Measurements from ENCODE around the gene OTUD3.
"Not testable (repeated sequence)": the region's sequence is repeated elsewhere in the genome, so short reads cannot be mapped to it uniquely, and the experiment has no call there.

OTUD3 gene

GRCh38 chr1:19858893-19859292 is 23.3 kb upstream of the OTUD3 start:
- H3K27me3 ChIP-seq (ENCODE audit: control insufficient read depth, insufficient read depth, low read length): no peaks in the 10 kb centered on the region
- H3K36me3 ChIP-seq (ENCODE audit: control insufficient read depth, insufficient read depth, low read length): no peaks in the 10 kb centered on the region
- no peak overlapping the region for H3K9ac ChIP-seq (ENCODE audit: low read length)
- no peak overlapping the region for H3K4me3 ChIP-seq (ENCODE audit: low read length)
- no peaks in the 10 kb centered on the region for H3K4me1 ChIP-seq (ENCODE audit: control insufficient read depth, insufficient read depth, low read length)
- H3K27ac ChIP-seq (ENCODE audit: low read depth, low read length): no peak overlapping the region

DNA sequence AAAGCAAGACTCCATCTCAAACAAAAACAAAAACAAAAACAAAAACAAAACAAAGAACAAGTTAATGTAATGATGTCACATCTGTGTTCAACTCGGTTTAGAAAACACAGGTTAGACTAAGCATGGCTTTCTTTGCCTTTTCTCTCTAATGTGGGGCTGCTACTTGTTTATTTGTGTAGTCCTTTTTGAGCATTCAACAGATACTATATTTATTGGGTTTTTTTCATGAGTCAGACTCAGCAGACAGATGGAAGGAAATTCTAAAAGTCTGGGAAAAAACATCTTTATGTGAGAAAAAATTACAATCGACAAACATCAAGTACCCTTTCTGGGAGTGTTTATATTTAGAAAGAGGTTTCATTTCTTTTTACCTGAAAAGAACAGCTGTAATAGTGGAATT is 22.3 kb upstream of the OTUD3 start:
- Histone ChIP-seq H3K9ac (ENCODE audit: low read length) (no peak overlapping the region), H3K4me3 (ENCODE audit: low read length) (no peak overlapping the region), H3K27me3 (ENCODE audit: control insufficient read depth, insufficient read depth, low read length) (no peaks in the 10 kb centered on the region), H3K27ac (ENCODE audit: low read depth, low read length) (no peak overlapping the region), H3K4me1 (ENCODE audit: control insufficient read depth, insufficient read depth, low read length) (no peaks in the 10 kb centered on the region), H3K36me3 (ENCODE audit: control insufficient read depth, insufficient read depth, low read length) (no peaks in the 10 kb centered on the region)

DNA sequence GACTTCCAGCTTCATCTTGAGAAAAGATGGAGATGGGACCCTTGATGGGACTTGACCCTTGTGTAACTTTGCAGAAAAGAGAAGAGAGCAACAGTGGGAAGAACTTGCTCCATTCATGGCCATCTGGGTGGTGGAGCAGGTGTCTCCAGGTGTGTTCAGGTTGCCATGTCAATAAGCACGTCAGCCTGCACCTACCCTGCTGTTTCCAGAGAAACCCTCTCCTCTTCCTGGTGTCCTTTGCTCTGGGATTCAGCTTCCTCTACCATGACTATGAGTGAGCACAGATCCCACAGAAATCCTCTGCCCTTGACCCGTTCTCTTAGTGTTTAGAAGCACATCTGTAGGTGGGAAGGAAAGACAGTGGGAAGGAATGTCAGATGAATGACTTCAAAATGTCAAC is 21.8 kb upstream of the OTUD3 start:
- no peak overlapping the region for H3K27ac ChIP-seq (ENCODE audit: low read depth, low read length)
- H3K27me3 ChIP-seq (ENCODE audit: control insufficient read depth, insufficient read depth, low read length): no peaks in the 10 kb centered on the region
- no peaks in the 10 kb centered on the region for H3K4me1 ChIP-seq (ENCODE audit: control insufficient read depth, insufficient read depth, low read length)
- no peaks in the 10 kb centered on the region for H3K36me3 ChIP-seq (ENCODE audit: control insufficient read depth, insufficient read depth, low read length)
- H3K4me3 ChIP-seq (ENCODE audit: low read length): no peak overlapping the region
- no peak overlapping the region for H3K9ac ChIP-seq (ENCODE audit: low read length)

GRCh38 chr1:19861034-19861433 is 21.2 kb upstream of the OTUD3 start:
- H3K27me3 ChIP-seq (ENCODE audit: control insufficient read depth, insufficient read depth, low read length): no peaks in the 10 kb centered on the region
- H3K4me3 ChIP-seq (ENCODE audit: low read length): no peak overlapping the region
- peak overlapping the region; percentile 3 for H3K27ac ChIP-seq (ENCODE audit: low read depth, low read length)
- H3K9ac ChIP-seq (ENCODE audit: low read length): no peak overlapping the region
- no peaks in the 10 kb centered on the region for H3K4me1 ChIP-seq (ENCODE audit: control insufficient read depth, insufficient read depth, low read length)
- H3K36me3 ChIP-seq (ENCODE audit: control insufficient read depth, insufficient read depth, low read length): no peaks in the 10 kb centered on the region

GRCh38 chr1:19861842-19862530 is 20.2 kb upstream of the OTUD3 start:
- no peaks in the 10 kb centered on the region for H3K27me3 ChIP-seq (ENCODE audit: control insufficient read depth, insufficient read depth, low read length)
- no peak overlapping the region for H3K27ac ChIP-seq (ENCODE audit: low read depth, low read length)
- no peaks in the 10 kb centered on the region for H3K4me1 ChIP-seq (ENCODE audit: control insufficient read depth, insufficient read depth, low read length)
- H3K36me3 ChIP-seq (ENCODE audit: control insufficient read depth, insufficient read depth, low read length): no peaks in the 10 kb centered on the region
- H3K9ac ChIP-seq (ENCODE audit: low read length): no peak overlapping the region
- no peak overlapping the region for H3K4me3 ChIP-seq (ENCODE audit: low read length)

DNA sequence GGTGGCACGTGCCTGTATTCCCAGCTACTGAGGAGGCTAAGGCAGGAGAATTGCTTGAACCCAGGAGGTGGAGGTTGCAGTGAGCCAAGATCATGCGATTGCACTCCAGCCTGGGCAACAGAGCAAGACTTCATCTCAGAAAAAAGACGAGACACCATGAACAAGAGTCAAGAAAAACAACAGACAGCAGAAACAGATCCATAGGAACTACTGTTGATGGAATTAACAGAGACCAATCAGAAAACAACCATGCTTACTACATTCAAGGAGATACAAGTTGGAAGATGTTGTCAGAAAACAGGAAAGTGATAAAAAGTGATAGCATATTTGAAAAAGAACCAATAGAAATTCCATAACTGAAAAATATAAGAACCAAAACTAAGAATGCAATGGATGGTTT is 19.3 kb upstream of the OTUD3 start:
- Histone ChIP-seq H3K27me3 (ENCODE audit: control insufficient read depth, insufficient read depth, low read length) (no peaks in the 10 kb centered on the region), H3K36me3 (ENCODE audit: control insufficient read depth, insufficient read depth, low read length) (no peaks in the 10 kb centered on the region), H3K4me3 (ENCODE audit: low read length) (no peak overlapping the region), H3K9ac (ENCODE audit: low read length) (no peak overlapping the region), H3K27ac (ENCODE audit: low read depth, low read length) (no peak overlapping the region), H3K4me1 (ENCODE audit: control insufficient read depth, insufficient read depth, low read length) (no peaks in the 10 kb centered on the region)

- no peak overlapping the region for H3K27ac ChIP-seq (ENCODE audit: low read depth, low read length)
- H3K36me3 ChIP-seq (ENCODE audit: control insufficient read depth, insufficient read depth, low read length): no peaks in the 10 kb centered on the region
- no peaks in the 10 kb centered on the region for H3K4me1 ChIP-seq (ENCODE audit: control insufficient read depth, insufficient read depth, low read length)
- H3K4me3 ChIP-seq (ENCODE audit: low read length): no peak overlapping the region
- H3K9ac ChIP-seq (ENCODE audit: low read length): no peak overlapping the region
- H3K27me3 ChIP-seq (ENCODE audit: control insufficient read depth, insufficient read depth, low read length): no peaks in the 10 kb centered on the region
Measured at GRCh38 chr1:19864570-19865160, 17.5 kb upstream of the OTUD3 start.

DNA sequence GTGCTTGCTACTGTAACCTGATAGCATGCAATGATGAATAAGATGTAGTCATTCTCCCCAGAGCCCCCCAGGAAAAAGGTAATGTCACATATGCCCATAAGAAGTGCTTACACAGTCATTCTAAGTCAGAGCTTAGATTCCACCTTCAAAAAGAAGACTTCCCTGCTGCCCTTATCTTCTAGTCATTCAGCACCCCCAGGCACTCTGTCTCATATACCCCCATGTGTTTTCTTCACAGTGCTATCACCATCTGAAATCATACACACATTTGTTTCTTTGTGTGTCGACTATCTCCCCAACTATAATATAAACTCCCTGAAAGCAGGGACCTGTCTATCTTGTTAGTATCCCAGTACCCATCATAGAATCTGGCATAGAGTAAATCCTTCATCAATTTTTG is 16.2 kb upstream of the OTUD3 start:
- Histone ChIP-seq H3K27me3 (ENCODE audit: control insufficient read depth, insufficient read depth, low read length) (no peaks in the 10 kb centered on the region), H3K36me3 (ENCODE audit: control insufficient read depth, insufficient read depth, low read length) (no peaks in the 10 kb centered on the region), H3K4me1 (ENCODE audit: control insufficient read depth, insufficient read depth, low read length) (no peaks in the 10 kb centered on the region), H3K4me3 (ENCODE audit: low read length) (no peak overlapping the region), H3K27ac (ENCODE audit: low read depth, low read length) (no peak overlapping the region), H3K9ac (ENCODE audit: low read length) (no peak overlapping the region)

DNA sequence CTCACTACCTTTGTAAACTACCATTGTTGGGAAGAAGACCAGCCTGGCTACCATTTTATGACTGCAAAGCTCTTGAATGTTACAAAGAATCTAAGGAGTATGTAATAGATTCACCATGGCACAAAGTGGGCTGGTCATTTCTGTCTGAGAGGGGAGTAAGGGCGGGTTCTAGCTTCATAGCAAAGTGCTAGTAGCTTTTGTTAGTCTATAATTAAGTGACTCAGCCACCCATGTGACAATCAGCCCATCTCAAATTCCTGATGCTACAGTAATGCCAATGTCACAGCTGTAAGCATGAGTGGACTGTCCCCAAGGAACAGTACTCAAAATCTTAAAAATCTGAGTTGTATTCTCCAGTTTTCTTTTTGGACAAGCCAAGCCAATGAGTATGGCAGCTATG is 15.4 kb upstream of the OTUD3 start:
- H3K4me3 ChIP-seq (ENCODE audit: low read length): no peak overlapping the region
- H3K27me3 ChIP-seq (ENCODE audit: control insufficient read depth, insufficient read depth, low read length): no peaks in the 10 kb centered on the region
- no peaks in the 10 kb centered on the region for H3K36me3 ChIP-seq (ENCODE audit: control insufficient read depth, insufficient read depth, low read length)
- H3K9ac ChIP-seq (ENCODE audit: low read length): no peak overlapping the region
- no peaks in the 10 kb centered on the region for H3K4me1 ChIP-seq (ENCODE audit: control insufficient read depth, insufficient read depth, low read length)
- no peak overlapping the region for H3K27ac ChIP-seq (ENCODE audit: low read depth, low read length)

DNA sequence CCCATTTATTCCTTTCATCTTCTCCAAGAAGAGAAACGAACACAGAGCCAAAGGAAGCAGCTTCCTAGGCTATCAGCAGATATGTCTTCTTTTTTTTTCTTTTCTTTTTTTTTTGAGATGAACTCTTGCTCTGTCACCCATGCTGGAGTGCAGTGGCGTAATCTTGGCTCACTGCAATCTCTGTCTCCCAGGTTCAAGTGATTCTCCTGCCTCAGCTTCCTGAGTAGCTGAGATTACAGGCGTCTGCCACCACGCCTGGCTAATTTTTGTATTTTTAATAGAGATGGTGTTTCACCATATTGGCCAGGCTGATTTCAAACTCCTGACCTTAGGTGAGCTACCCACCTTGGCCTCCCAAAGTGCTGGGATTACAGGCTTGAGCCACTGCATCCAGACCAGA is 13.6 kb upstream of the OTUD3 start:
- H3K27me3 ChIP-seq (ENCODE audit: control insufficient read depth, insufficient read depth, low read length); H3K27ac ChIP-seq (ENCODE audit: low read depth, low read length); H3K4me3 ChIP-seq (ENCODE audit: low read length); H3K36me3 ChIP-seq (ENCODE audit: control insufficient read depth, insufficient read depth, low read length); H3K4me1 ChIP-seq (ENCODE audit: control insufficient read depth, insufficient read depth, low read length); H3K9ac ChIP-seq (ENCODE audit: low read length): not testable (repeated sequence)

- not testable (repeated sequence) for H3K27ac ChIP-seq (ENCODE audit: low read depth, low read length); H3K9ac ChIP-seq (ENCODE audit: low read length); H3K4me3 ChIP-seq (ENCODE audit: low read length); H3K27me3 ChIP-seq (ENCODE audit: control insufficient read depth, insufficient read depth, low read length); H3K36me3 ChIP-seq (ENCODE audit: control insufficient read depth, insufficient read depth, low read length); H3K4me1 ChIP-seq (ENCODE audit: control insufficient read depth, insufficient read depth, low read length)
Measured at GRCh38 chr1:19869453-19869852, 12.7 kb upstream of the OTUD3 start.

- no peaks in the 10 kb centered on the region for H3K4me1 ChIP-seq (ENCODE audit: control insufficient read depth, insufficient read depth, low read length)
Measured at GRCh38 chr1:19869929-19870328, 12.3 kb upstream of the OTUD3 start.

GRCh38 chr1:19872190-19872589 is 10.0 kb upstream of the OTUD3 start:
- H3K27me3 ChIP-seq (ENCODE audit: control insufficient read depth, insufficient read depth, low read length): no peaks in the 10 kb centered on the region
- no peak overlapping the region for H3K27ac ChIP-seq (ENCODE audit: low read depth, low read length)
- H3K36me3 ChIP-seq (ENCODE audit: control insufficient read depth, insufficient read depth, low read length): no peaks in the 10 kb centered on the region
- no peak overlapping the region for H3K9ac ChIP-seq (ENCODE audit: low read length)
- H3K4me3 ChIP-seq (ENCODE audit: low read length): no peak overlapping the region
- H3K4me1 ChIP-seq (ENCODE audit: control insufficient read depth, insufficient read depth, low read length): no peaks in the 10 kb centered on the region

More at GRCh38 chr1:19869929-19870328, 12.3 kb upstream of the OTUD3 start:
- no peak overlapping the region for H3K27ac ChIP-seq (ENCODE audit: low read depth, low read length)
- no peak overlapping the region for H3K4me3 ChIP-seq (ENCODE audit: low read length)
- H3K36me3 ChIP-seq (ENCODE audit: control insufficient read depth, insufficient read depth, low read length): no peaks in the 10 kb centered on the region
- H3K27me3 ChIP-seq (ENCODE audit: control insufficient read depth, insufficient read depth, low read length): no peaks in the 10 kb centered on the region
- no peak overlapping the region for H3K9ac ChIP-seq (ENCODE audit: low read length)
